H1 (cell line): ENCODE results near the gene PLIN1. TPM values are rescaled to one million over a fixed set of nuclear protein-coding genes. Genes with fewer than 3 reads are reported as not detected.

Experiments used
- CBX5 ChIP-seq: fragments of 300-800, 300-1000 bp; sonication (generic); IDR thresholded peaks from 2 replicates; pipeline ENCODE4 v1.7.1; 2016; ENCODE audit warnings: antibody characterized with exemption, low read length, low read depth
- RXRA ChIP-seq: IDR thresholded peaks from 2 replicates; pipeline ENCODE4 v1.6.1; 2011; ENCODE audit warnings: low read depth, mild to moderate bottlenecking, low read length, moderate library complexity; ENCODE audit not compliant: insufficient read depth
- polyA plus RNA-seq, 7 experiments: library from polyadenylated mRNA; depleted of rRNA in 3 of 7; stranded (reverse) in 5 of 7; unstranded in 2 of 7; fragments of >200 nt in 5 of 7; fragments of 200-250 nt in 2 of 7; gene quantifications; 1 replicate in 5 of 7; 2 replicates in 1 of 7; 4 replicates in 1 of 7; pipeline versions ENCODE4 v1.2.1 to v1.2.3, GENCODE V29; 2011 to 2013; ENCODE audit warnings: missing spikeins in 2 of 7, mixed read lengths in 2 of 7
- total RNA-seq: library from RNA; stranded (reverse); fragmentation: NEBNext Ultra II Directional; extraction: Animal tissue kit (Norgen Biotek cat#: 25700); gene quantifications from 2 replicates; pipeline ENCODE4 v1.2.1, GENCODE V29; 2021

PLIN1 gene
- total and polyA plus RNA-seq, 2 of the 8 experiments (the other 6 are each of a cell fraction or from before 2014, with no cell fraction given), result 0.33 TPM; not detected in 1

DNA sequence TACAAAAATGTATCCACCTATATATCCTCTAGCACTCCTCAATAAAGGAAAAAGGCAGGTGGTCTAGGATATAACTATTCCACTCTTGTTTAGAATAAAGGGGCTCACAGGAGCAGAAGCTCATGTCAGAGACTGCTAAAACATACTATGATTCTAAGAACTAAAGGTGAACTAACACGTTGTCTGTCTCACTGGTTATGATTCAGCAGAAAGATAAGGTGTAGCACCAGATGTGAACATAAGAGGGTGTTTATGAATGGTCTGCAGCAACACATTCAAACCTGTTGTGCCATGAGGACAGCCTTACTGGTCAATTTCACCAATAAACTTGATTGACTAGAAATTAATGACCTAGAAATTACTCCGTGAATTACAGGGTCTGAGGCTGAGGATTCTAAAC is 6.8 kb upstream of the PLIN1 start (continued):
- TF ChIP-seq RXRA (no peak), CBX5 (no peak)
